HPDE6-E6E7 (cell line): ENCODE data around the gene TEX264.

Source experiments
- DNase-seq: peaks from one replicate; pipeline ENCODE4 v3.0.0; 2011; ENCODE audit warnings: missing footprints; ENCODE audit errors: extremely low spot score

Gene TEX264

DNA sequence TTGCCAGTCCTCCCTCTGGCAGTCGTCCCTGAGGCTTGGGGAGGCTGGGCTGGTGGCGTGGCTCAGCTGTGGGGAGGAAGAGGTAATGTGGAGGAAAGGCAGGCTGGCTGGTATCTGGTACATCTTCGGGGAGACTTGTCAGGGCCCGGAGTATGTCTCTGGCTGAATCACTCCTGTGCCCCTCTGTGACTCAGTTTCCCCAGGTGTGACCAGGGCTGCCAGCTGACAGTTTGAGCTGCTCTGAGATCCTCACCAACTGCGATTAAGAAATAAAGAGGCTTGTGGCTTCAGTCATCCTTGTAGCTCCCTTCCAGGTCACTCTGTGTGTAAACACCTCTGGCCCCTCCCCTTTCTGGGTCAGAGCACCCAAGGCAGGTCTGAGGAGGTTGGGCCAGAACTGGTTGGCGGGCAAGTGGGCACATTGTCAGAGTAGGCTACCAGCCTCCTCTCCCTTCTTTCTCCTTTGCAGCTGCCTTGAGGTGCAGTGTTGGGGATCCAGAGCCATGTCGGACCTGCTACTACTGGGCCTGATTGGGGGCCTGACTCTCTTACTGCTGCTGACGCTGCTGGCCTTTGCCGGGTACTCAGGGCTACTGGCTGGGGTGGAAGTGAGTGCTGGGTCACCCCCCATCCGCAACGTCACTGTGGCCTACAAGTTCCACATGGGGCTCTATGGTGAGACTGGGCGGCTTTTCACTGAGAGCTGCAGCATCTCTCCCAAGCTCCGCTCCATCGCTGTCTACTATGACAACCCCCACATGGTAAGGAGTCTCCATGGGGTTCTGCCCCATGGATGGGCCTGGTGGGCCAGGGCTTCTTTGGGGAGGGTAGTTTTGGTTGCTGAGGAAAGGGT, 3.0 kb downstream of the TEX264 start:
- DNase-seq = no peak

DNA sequence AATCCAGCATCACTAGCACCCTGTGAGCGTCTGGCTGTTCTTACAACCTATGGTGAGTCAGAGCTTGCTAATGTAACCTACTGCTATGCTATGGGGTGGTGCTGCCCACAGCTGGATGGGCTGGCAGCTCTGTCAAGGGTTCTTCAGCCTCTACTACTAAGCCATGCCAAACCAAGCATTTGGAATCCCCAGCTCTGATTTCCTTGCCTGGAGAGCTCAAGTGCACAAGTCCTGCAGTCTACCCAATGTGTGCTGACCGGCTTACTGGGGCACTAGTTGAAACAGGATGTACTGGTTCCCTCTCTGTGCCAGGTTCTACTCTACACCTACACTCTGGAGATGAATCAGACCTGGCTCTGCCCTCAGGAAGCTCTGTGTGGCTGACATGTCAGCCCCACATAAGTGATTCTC, 4.2 kb downstream of the TEX264 start:
- no peak for DNase-seq

DNA sequence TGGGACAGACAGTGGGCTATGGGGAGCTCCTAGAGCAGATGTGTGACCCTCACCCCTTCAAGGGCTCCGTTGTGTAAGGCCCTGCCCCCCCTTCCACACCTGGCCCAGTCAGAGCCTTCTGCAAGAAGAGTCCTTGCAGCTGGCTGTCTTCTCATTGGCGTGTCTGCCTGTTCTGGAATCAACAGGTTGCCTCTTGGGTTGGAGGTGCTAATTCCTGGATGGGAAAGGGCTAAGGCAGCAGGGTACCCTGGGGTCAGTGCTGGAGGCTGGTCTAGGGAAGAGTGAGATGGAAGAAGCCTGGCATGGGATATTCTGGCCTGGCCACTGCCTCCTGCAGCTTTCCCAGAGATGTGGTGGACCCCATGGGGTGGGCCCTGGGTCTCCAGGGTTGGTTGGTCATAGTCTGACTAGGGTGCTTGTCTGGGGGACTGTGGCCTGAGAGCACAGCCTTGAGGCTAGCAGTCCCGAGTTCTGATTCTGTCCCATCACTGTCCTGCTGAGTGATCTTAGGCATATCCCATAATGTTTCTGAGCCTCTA, 5.1 kb downstream of the TEX264 start:
- DNase-seq = no peak

DNA sequence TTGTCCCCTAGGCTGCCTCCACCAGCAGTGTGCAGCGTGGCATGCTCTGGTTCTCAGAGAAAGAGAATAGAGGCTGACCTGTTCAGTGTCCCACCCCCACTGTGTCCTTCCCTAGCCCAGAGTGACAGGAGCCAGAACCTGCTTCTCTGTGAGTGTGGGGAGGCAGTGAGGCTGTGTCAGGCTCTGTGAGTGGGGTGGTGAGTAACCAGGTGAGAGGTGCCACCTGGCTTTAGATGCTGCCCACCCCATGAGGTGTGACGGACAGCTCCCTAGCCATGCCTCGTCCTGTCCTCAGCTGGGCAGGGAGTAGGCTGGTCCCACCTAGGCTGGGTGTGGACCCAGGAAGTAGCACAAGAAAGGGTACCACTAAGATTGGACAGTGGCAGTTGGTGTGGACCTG, 6.3 kb downstream of the TEX264 start:
- DNase-seq = no peak

DNA sequence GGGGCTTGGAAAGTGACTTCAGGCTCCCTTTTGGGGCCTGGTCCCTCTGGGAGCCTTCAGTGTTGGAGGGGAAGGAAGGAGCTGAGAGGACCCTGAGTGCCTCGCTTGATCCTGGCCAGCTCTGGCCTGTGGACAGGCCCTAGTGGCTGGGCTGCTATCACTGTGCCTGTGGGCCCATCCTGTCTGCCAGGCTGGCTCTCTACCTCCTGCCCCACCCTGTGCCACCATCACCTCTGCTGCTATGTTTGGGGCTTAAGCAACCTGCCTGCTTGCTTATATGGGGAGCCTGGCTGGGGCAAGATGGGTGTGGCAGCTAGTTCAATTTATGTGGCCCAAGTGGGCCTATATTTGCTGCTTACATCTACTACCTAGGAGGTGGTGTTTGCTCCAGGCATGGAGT, 7.1 kb downstream of the TEX264 start:
- DNase-seq = no peak

DNA sequence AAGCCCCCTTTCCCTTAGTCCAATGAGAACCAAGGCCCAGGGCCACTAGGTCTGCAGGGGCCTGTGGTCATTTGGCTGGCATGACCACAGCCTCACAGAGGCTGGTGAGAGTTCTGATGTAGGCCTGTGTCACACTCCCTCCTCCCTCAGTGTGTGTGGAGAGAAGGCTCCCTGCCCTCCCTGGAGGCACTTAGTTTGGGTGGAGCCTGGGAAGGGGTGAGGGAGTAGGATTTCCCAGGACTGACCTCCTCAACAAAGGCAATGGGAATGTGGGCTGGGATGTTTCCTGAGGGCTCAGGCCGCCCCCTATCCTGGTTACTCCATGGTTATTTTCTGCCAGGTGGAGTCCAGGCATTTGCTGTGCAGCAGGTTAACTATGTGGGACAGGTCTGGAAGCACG, 7.6 kb downstream of the TEX264 start:
- no peak for DNase-seq

DNA sequence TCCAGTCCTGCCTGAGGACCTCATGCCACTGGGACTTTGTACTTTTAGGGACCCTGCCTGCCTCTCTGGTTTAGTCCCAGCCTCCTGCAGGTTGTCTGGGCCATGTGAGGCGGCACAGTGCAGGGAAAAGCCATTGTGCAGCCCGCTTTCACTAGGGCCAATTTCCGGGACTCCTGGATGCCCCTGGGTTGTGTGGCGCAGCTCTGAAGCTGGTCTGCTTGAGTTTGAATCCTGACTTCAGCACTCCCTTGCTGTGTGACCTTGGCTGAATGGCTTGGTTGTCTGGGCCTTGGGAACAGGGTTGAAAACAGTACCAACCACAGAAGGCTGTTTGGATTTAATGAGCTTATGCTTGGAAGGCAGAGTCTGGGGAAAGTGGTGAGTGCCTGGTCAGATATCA, 8.3 kb downstream of the TEX264 start:
- no peak for DNase-seq

DNA sequence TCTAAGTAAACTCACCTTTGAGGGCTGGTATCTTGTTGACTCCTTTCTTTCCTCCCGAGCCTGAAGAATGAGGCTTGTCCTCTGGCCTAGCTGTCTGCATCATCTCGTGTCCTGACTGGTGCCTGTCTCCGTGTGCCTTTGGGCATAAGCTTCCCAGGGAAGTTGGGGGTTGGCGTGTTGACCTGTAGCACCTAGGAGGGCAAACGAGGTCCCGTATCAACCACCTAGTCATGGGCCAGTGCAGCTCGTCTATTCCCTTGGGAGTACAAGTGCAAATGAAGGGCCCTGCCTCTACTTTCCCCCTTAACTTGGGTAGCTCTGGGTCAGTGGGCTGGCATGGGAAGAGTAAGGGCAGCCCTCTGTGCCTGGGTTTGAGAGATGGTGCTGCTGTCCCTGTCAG, 8.7 kb downstream of the TEX264 start:
- no peak for DNase-seq

DNA sequence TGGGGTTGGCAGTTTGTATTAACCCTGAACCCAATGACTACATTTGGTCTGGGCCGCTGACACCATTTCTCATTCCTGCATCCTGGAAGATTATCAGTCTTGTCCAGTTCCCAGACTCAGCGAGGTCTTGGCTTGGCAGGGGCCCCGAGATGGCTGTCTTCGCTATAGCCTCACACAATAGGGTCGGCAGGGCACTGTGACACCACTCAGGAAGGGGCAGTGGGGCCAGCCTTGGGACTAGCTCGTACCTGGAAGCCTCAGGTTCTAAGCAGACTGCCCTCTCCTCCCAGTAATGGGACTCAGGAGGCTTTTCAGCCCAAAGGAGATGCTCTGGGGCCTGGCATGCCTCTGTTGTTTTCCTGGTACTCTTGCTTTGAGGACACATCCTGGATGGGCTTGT, 9.1 kb downstream of the TEX264 start:
- DNase-seq = no peak

DNA sequence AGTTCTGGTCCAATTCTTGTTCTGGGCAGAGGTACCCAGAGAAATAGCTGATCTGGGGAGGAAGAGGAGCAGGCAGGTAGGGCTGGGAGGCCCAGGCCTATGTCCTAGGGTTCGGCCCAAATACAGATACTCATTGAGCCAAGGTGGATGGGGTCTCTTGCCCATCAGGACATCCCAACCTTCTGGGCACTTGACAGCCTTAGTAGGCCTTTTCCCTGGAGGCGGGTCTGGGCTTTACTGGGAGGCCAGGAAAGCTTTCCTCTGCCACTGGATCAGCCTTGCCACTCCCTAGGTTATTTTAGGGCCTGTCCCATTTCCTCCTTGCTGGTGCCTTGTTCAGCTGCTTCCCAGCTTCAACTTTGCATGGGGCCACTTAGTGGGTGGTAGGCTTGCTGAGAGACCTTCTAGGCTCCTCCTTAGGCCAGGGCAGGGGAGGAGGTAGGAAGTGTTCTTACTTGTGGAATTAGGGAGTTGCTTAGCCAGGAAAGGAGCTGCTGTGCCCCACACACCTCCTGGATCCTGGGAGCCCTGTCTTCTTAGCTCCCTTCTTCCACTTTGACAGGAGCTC, 9.7 kb downstream of the TEX264 start:
- DNase-seq = no peak

DNA sequence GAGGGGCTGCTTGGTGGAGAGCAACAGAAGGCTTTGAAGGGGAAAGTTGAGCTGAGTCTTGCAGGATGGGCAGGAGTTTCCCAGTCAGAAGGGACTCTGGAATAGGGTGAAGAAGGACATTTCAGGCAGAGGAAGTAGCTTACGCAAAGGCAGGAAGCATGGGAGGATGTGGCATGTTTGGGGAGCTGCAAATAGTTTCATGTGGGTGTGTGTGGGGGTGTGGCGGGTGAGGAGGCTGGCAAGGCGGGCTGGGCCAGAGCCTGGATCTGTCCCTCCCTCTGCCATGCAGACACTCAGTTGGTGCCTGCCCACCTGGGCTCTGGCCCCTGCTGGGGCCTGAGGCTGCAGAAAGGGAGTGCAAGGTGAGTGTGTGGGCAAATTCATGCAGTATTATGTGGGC, 10.4 kb downstream of the TEX264 start:
- no peak for DNase-seq

DNA sequence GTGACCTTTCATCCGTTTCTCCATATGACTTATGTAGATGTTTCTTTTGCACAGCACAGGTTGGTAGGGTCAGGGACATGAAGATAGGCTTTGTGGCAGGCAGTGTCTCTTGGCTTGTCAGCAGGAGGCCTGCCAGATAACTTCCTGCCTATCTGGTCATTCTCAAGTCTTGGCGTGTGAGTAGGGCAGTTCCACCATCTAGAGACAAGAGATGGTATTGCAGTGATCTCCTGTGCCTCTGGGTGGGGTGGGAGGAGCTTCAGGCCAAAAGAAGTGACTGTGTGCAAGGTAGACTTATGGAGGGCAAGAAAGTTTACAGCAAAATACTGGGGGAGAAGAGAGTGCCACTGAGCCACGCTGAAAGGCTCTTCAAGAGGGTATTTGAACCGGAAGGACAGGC, 11.0 kb downstream of the TEX264 start:
- peak; percentile 58 for DNase-seq

DNA sequence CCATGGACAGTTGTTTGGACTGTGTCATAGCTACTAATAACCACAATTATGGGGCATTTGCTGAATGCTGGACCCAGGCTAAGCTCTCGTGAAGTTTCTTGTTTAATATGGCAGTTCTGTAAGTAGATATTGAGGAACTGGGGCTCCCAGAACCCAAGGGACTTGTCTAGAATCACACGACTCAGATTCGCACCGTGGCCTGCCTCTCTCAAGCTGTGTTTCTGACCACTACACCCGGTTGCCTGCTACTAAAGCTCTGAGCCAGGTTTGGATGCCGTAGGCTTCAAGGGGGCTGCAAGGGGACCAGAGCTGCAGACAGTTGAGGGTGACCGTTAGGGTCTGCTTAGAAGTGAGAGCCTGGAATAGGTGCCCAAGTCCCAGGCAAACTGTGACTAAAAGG, 11.5 kb downstream of the TEX264 start:
- DNase-seq = no peak

DNA sequence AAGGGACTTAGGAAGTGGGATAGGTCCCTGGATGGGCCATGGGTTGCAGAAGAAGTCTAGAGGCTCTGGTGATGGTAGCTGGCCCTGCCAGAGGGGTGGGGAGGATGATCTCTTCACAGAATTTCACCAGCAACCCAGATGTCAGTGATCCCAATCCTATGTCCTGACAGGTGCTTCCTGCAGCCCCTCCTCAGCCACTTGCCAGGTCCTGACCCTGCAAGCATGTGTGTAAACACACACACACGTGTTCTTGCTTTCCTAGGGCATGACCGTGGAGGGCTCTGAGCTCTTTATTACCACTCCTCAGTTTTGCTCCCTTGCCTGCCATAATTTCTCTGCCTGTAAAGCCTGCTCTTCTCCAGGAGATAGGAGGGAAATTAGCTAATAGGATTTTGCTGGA, 12.5 kb downstream of the TEX264 start:
- no peak for DNase-seq

DNA sequence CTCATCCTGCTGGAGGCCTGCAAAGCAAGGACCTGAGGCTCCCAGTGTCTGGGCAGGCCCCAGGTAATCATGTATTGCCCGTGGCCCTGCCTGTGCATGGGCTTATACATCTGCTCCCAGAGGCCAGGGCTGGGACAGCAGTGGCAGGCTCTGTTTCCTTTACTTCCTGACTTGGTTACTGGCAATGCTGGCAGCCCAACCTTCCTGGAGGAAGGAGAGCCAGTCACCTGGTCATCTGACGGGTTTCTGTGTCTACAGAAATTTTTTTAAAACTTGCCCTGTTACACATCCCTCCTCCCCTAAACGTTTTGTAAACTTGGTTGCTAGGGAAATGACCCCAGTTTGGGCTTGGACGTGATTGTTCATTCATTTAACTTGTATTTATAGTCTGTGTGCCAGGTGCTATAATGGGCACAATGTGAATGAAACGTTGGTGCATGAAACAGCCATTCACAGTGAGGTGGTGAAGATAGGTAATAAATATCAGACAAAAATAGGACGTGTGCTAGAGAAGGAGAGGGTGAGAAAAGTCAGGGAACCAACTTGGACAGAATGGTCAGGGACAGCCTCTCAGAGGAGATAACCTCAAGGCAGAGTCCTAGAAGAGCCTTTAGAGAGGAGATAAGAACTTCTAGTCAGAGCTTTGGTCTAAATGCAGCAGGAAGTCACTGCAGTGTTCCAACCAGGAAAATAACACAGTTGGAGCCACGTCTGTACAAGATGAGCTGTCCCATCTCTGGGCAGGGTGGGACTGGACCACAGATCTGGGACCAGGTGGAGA, 14.1 kb downstream of the TEX264 start:
- DNase-seq = no peak

DNA sequence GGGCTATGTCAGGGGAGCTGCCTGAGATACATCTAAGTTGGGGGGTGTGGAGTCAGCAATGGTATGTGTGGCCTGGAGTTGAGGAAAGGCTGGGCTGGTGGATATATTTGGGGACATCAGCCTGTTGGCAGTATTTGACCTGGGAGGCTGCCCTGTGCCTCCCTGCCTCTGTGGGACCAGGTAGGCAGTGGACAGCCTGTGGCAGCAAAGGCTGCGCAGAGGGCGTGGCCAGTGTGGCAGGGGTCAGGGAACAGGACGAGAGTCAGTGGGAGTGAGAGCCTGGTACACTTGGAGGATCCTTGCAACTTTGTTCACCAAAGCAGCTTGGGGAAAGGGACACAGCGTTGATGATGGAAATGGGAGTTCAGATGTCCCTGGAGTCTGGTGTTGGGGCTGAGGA, 15.0 kb downstream of the TEX264 start:
- DNase-seq = no peak

DNA sequence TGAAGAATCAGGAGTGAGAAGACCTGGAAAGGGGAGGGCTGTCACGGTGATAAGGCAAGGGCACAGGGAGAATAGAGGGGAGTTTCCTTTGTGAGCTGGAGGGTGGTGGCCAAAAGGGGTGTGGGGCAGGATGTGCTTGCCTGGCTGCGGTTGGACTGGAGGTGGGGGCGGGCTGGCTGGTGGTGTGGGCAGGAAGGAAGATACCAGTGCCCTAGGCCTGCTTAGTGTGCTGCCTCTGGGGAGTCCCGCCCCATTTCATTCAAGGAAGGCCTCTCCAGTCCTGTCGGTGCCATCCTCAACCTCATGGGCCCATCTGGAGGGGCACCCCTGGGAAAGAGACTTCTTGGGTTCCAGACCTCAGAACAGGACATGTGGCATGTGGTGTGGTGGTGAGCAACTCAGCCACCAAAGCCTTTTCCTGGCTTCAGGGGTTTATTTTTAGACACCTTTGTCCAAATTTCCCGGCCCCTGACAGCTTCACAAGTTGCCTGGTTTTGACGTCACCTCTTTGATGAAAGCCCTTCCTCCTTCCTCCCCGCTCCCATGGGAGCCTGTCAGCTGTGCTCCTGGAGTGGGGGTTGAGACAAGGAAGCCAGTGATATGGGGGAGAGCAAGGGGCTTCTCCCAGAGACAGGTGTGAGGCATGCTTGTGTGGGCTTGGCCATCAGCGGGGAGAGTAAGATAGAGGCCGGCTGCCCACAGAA, 15.6 kb downstream of the TEX264 start:
- no peak for DNase-seq

DNA sequence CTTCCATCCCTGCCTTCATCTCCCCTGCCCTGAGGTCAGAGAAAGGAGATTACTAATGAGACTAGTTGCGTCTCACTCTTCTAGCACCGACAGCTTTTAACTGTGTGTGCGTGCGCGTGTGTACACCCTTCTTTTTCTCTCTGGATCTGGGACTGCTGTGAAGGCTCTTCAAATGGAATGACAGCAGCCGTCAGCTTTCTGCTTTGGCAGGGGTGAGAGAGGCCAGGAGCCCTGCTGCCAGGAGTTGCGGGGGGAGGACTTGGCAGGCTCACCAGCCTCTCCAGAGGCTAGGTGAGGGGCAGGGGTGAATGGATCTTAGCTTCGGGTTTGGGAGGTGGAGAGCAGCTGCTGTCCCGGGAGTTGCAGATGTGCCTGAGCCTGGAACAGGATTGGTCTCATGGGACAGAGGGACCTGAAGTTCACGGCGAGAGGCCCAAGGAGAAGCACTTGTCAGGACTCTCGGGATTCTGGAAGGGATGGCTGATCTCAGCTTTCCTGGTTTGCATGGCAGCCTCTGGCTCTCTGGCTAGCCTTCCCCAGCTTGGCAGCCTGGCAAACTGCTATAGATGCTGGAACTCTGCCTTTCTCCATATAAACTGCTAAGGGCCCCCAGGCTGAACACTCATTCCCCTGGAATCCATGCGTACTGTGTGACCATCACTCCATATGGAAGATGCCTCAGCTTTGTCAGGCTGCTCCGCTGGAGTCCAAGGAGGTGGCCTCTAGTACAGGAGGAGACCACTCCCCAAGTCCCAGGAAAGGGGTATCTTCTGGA, 16.6 kb downstream of the TEX264 start:
- no peak for DNase-seq

DNA sequence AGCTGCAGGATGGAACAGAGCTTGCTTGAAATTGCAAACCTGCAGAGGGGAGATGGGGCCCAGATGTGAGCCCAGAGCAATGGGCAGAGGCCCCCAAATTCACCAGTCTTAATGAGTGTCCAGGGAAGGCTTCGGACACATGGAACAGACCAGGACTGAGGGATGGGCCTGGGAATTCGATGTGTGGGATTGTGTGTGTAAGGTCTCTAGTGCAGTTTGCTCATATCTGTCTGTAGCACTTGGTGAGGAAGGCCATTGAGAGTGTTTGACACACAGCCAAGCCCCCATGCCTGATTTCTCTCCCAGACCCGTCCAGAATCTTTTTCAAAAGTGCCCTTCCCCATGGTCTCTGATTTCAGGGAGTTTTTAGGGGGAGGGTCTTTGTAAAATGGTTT, 17.2 kb downstream of the TEX264 start:
- no peak for DNase-seq

DNA sequence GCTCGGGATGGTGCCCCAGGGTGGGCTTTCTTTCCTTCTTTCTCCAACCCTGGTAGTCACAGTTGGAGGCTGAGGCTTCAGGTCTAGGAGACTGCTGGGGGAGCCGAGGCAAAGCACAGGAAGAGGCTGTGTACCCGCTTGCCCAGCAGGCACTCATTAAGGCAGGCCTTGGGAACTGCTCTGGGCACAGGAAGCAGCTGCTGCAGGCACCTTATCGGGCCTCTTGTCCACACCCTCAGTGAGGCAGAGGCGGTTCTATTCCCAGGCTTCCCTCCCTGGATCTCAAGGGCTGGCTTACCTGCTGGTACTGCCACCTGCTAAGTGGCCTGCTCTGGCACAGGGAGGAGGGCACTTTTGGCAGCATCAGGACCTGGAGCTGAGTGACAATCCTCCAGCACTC, 20.0 kb downstream of the TEX264 start:
- no peak for DNase-seq

DNA sequence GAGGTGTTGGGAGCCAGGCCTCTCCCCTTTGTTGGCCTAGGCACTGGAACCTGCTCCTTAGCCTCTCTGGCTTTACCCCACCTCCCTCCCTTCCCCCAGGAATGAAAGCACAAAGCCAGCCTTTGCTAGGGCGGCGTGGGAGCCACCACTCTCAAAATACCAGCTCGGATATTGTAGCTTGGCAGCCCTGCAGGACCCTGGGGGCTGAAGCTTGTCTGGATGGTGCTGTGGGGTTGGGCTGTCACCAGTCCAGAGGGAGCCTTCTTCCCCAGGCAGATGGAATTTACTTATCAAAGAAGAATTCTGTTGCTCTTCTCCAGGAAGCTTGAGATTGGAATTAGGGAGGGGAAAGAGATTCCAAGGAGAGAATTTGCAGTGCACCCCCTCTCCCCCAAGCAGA, 20.9 kb downstream of the TEX264 start:
- DNase-seq = no peak
